Spleen (tissue), 11 donors: ENCODE data around the gene CROCC. TPM values are rescaled to one million over a fixed set of nuclear protein-coding genes. Genes with fewer than 3 reads are reported as not detected.
"Not testable (repeated sequence)": the region's sequence is repeated elsewhere in the genome, so short reads cannot be mapped to it uniquely, and the experiment has no call there.

Source experiments
- DNase-seq: peaks from one replicate; pipeline ENCODE4 v3.0.0-alpha.2; 2020
- H3K27ac ChIP-seq, 8 donors: fragments of 200-600 bp; sonication (generic) in 7 of 8; 1 replicate in 4 of 8; 2 replicates in 4 of 8; pipeline versions ENCODE4 v1.5.0 to v1.8.0; 2016 to 2021; ENCODE audit warnings: inconsistent platforms in 4 of 8, mild to moderate bottlenecking in 4 of 8, moderate library complexity in 1 of 8
- H3K27me3 ChIP-seq, 7 donors: fragments of 200-600 bp; sonication (generic) in 6 of 7; replicated peaks in 1 of 7; 1 replicate in 4 of 7; 2 replicates in 3 of 7; pipeline versions ENCODE4 v1.5.0 to v1.8.0; 2016 to 2021; ENCODE audit warnings: inconsistent platforms in 3 of 7, mild to moderate bottlenecking in 1 of 7
- H3K36me3 ChIP-seq, 6 donors: fragments of 200-600 bp; sonication (generic) in 5 of 6; 1 replicate in 4 of 6; 2 replicates in 2 of 6; pipeline versions ENCODE4 v1.5.0 to v1.8.0; 2016 to 2021; ENCODE audit warnings: inconsistent platforms in 2 of 6
- H3K4me1 ChIP-seq, 6 donors: fragments of 200-600 bp; sonication (generic) in 5 of 6; 1 replicate in 3 of 6; 2 replicates in 3 of 6; pipeline versions ENCODE4 v1.5.0 to v1.8.0; 2016 to 2021; ENCODE audit warnings: inconsistent platforms in 3 of 6
- H3K4me3 ChIP-seq, 8 donors: fragments of 200-600 bp; sonication (generic) in 7 of 8; 1 replicate in 4 of 8; 2 replicates in 4 of 8; pipeline versions ENCODE4 v1.5.0 to v1.8.0; 2016 to 2021; ENCODE audit warnings: inconsistent platforms in 4 of 8, mild to moderate bottlenecking in 4 of 8, moderate library complexity in 2 of 8
- H3K9me3 ChIP-seq, 8 donors: fragments of 200-600 bp; sonication (generic) in 7 of 8; 1 replicate in 4 of 8; 2 replicates in 4 of 8; pipeline versions ENCODE4 v1.5.0 to v1.8.0; 2016 to 2021; ENCODE audit warnings: inconsistent platforms in 4 of 8
- CTCF ChIP-seq, 11 experiments: fragments of 200-600 bp in 7 of 11; fragments of 450-650 bp in 4 of 11; sonication (generic) in 4 of 11; IDR thresholded peaks in 8 of 11; conservative IDR thresholded peaks in 3 of 11; 1 replicate in 7 of 11; 2 replicates in 4 of 11; pipeline versions ENCODE4 v1.4.0 to v1.8.0; 2016 to 2021; ENCODE audit warnings: antibody characterized with exemption in 11 of 11, inconsistent platforms in 4 of 11, mild to moderate bottlenecking in 1 of 11
- POLR2A ChIP-seq, 3 donors: fragments of 450-650 bp; IDR thresholded peaks; one replicate each; pipeline ENCODE4 v1.5.1; 2017; ENCODE audit warnings: antibody characterized with exemption in 3 of 3, mild to moderate bottlenecking in 1 of 3
- POLR2AphosphoS5 ChIP-seq, 3 donors: sonication (generic); formaldehyde crosslinking; IDR thresholded peaks; one replicate each; pipeline ENCODE4 v1.5.1; 2017; ENCODE audit warnings: antibody characterized with exemption in 3 of 3
- WGBS, 5 donors: extraction: QIAGEN DNeasy Blood & Tissue Kit in 3 of 5; methylation state at CpG; one replicate each; pipeline versions ENCODE4 v1.1.5 to v1.1.7; 2013 to 2018; 5-methylcytosine and 5-hydroxymethylcytosine counted together
- intact Hi-C: fragments of 100-400 bp; cut with DNase I; formaldehyde crosslinking; loops from one replicate; pipeline ENCODE4 v1.15.0; 2023; ENCODE audit warnings: low total_unique reads
- polyA plus RNA-seq, 3 donors: library from polyadenylated mRNA; stranded (reverse); fragments of 200-250 nt; gene quantifications; one replicate each; pipeline ENCODE4 v1.2.1, GENCODE V29; 2013
- total RNA-seq, 7 donors: library from RNA; depleted of rRNA in 3 of 7; stranded (reverse); fragments of >200 nt in 3 of 7; fragmentation: NEBNext Ultra II Directional in 4 of 7; extraction: Animal tissue kit (Norgen Biotek cat#: 25700) in 4 of 7; gene quantifications; one replicate each; pipeline versions ENCODE4 v1.1.0 to v1.2.1, GENCODE V29; 2016 to 2021
- donor health status: healthy with polysubstance abuse.
- donor health status: DM: no; HTN: no; CAD: no; lungs with moderate emphysema.
- donor health status: DM: no; HTN: no; CAD: no.
- donor health status: Bipolar disorder and iron deficiency.
- donor health status: healthy.
- donor health status: DM: no; HTN: no; CAD: no.
- donor health status: DM: yes; HTN: yes; CAD: no.

CROCC gene
- total and polyA plus RNA-seq, 10 donors: 14.5 to 55.4 (median 30.7) TPM

GRCh38 chr1:16926491-16927073 is 4.9 kb downstream of the CROCC start:
- DNase-seq: no peak
- intact Hi-C loops: no loop called here
- Histone ChIP-seq H3K27me3 (peaks cover 0 to 15% (median 0%) of the 10 kb centered on the region in 7 donors), H3K36me3 (peaks cover 0 to 16% (median 7%) of the 10 kb centered on the region in 6 donors), H3K9me3 (no peaks in the 10 kb centered on the region), H3K4me3 (no peak overlapping the region), H3K4me1 (peaks cover 7 to 9% (median 7%) of the 10 kb centered on the region in 6 donors), H3K27ac (no peak overlapping the region)
- 70 to 78% (median 77%) methylated on average over 9 to 10 of the region's 10 CpGs for WGBS, 5 donors
- TF ChIP-seq CTCF (IDR thresholded peaks at IDR 0.05 in 8 of 11, conservative IDR thresholded peaks at IDR 0.05 in 3 of 11) (no peak), POLR2A (IDR thresholded peaks at IDR 0.05) (no peak), POLR2AphosphoS5 (IDR thresholded peaks at IDR 0.05) (no peak)

GRCh38 chr1:16927256-16927655 is 5.5 kb downstream of the CROCC start:
- Histone ChIP-seq H3K36me3 (peaks cover 0 to 22% (median 9%) of the 10 kb centered on the region in 6 donors), H3K4me3 (no peak overlapping the region), H3K27ac (no peak overlapping the region), H3K9me3 (no peaks in the 10 kb centered on the region), H3K4me1 (peaks cover under 1 to 2% (median under 1%) of the 10 kb centered on the region in 6 donors), H3K27me3 (peaks cover 0 to 8% (median 0%) of the 10 kb centered on the region in 7 donors)
- intact Hi-C loops: no loop called here
- 78 to 92% (median 90%) methylated on average over 14 of the region's 14 CpGs for WGBS, 5 donors
- TF ChIP-seq POLR2A (IDR thresholded peaks at IDR 0.05) (no peak), POLR2AphosphoS5 (IDR thresholded peaks at IDR 0.05) (no peak), CTCF (IDR thresholded peaks at IDR 0.05 in 8 of 11, conservative IDR thresholded peaks at IDR 0.05 in 3 of 11) (no peak)
- DNase-seq: no peak

GRCh38 chr1:16927711-16928485 is 6.2 kb downstream of the CROCC start:
- Histone ChIP-seq H3K27ac (no peak overlapping the region), H3K9me3 (no peaks in the 10 kb centered on the region), H3K36me3 (peaks cover 0 to 27% (median 12%) of the 10 kb centered on the region in 6 donors), H3K27me3 (peaks cover 0 to 2% (median 0%) of the 10 kb centered on the region in 7 donors), H3K4me3 (no peak overlapping the region), H3K4me1 (no peaks in the 10 kb centered on the region)
- WGBS, 5 donors: 63 to 72% (median 70%) methylated on average over 12 to 13 of the region's 13 CpGs
- no peak for DNase-seq
- TF ChIP-seq POLR2A (IDR thresholded peaks at IDR 0.05) (no peak), POLR2AphosphoS5 (IDR thresholded peaks at IDR 0.05) (no peak), CTCF (IDR thresholded peaks at IDR 0.05 in 8 of 11, conservative IDR thresholded peaks at IDR 0.05 in 3 of 11) (no peak)
- intact Hi-C loops: no loop called here

- intact Hi-C loops, DNase-seq, H3K4me3 ChIP-seq, H3K4me1 ChIP-seq, H3K9me3 ChIP-seq, H3K27ac ChIP-seq, H3K27me3 ChIP-seq: not testable (repeated sequence)
- WGBS, 5 donors: 84 to 88% (median 84%) methylated on average over 17 to 24 of the region's 24 CpGs
- H3K36me3 ChIP-seq: peaks cover 0 to 35% (median 15%) of the 10 kb centered on the region in 6 donors
These were observed 7.7 kb downstream of the CROCC start for GRCh38 chr1:16929146-16930041.

- WGBS, 5 donors: 87 to 92% (median 88%) methylated on average over 18 of the region's 18 CpGs
- DNase-seq, H3K4me1 ChIP-seq, H3K4me3 ChIP-seq, intact Hi-C loops, H3K27ac ChIP-seq, H3K9me3 ChIP-seq, H3K27me3 ChIP-seq: not testable (repeated sequence)
- peaks cover 0 to 45% (median 17%) of the 10 kb centered on the region in 6 donors for H3K36me3 ChIP-seq
These were observed 9.6 kb downstream of the CROCC start for GRCh38 chr1:16931206-16931934.

- peaks cover 0 to 71% (median 20%) of the 10 kb centered on the region in 6 donors for H3K36me3 ChIP-seq
These were observed 12.2 kb downstream of the CROCC start for GRCh38 chr1:16933945-16934344.

More at GRCh38 chr1:16933945-16934344, 12.2 kb downstream of the CROCC start:
- H3K27ac ChIP-seq, intact Hi-C loops, H3K4me3 ChIP-seq, H3K9me3 ChIP-seq, H3K27me3 ChIP-seq, H3K4me1 ChIP-seq, DNase-seq: not testable (repeated sequence)
